NCI-H1105 treated with DMSO at 0.1 percent for 48 hours (cell line): ENCODE results near the gene RSAD1.
"Not testable (repeated sequence)": the region's sequence is repeated elsewhere in the genome, so short reads cannot be mapped to it uniquely, and the experiment has no call there.

Source experiments
- DNase-seq: peaks from one replicate; lab custom pipeline; 2025; lab: John Stamatoyannopoulos, UW

RSAD1 gene

DNA sequence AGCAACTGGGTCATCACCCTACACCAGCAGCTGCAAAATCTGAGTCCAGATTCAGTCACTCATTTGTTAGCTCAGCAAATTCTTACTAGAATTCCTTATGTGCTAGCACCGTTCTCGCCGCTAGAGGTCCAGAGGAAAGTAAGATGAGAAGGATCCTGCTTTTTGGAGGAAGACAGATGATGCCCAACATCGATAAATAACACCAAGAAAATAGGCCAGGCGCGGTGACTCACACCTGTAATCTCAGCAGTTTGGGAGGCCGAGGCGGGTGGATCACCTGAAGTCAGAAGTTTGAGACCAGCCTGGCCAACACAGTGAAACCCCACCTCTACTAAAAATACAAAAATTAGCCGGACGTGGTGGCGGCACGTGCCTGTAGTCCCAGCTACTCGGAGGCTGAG lies 5.9 kb upstream of the RSAD1 start:
- not testable (repeated sequence) for DNase-seq

GRCh38 chr17:50473901-50474300 lies 4.8 kb upstream of the RSAD1 start:
- DNase-seq = no peak

GRCh38 chr17:50474523-50474922 lies 4.1 kb upstream of the RSAD1 start:
- DNase-seq = no peak

GRCh38 chr17:50475362-50475761 lies 3.3 kb upstream of the RSAD1 start:
- DNase-seq = no peak

DNA sequence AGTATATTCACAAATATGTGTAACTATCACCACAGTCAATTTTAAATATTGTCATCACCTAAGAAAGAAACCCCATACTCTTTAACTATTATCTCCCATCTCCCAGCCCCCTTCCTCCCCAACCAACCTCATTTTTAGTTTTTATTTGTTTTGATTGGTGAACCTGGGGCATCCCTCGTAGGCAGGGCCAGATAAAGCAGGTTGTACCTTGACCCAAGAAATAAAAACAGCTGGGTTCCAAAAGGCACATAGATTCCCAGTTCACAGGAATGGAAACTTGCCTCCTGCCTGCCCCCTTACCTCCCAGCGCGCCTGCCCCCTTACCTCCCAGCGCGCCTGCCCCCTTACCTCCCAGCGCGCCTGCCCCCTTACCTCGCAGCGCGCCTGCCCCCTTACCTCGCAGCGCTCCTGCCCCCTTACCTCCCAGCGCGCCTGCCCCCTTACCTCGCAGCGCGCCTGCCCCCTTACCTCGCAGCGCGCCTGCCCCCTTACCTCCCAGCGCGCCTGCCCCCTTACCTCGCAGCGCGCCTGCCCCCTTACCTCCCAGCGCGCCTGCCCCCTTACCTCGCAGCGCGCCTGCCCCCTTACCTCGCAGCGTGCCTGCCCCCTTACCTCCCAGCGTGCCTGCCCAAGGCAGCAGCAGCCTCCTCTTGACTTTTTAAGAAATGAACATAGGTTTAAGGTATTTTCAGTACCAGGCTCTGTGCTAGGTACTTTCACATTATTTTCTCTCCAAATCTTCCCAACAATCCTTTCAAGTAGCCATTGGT lies 2.7 kb upstream of the RSAD1 start:
- not testable (repeated sequence) for DNase-seq

GRCh38 chr17:50476545-50477315 lies 1.9 kb upstream of the RSAD1 start:
- no peak for DNase-seq

GRCh38 chr17:50477976-50478375 lies 684 bp upstream of the RSAD1 start:
- DNase-seq = no peak

DNA sequence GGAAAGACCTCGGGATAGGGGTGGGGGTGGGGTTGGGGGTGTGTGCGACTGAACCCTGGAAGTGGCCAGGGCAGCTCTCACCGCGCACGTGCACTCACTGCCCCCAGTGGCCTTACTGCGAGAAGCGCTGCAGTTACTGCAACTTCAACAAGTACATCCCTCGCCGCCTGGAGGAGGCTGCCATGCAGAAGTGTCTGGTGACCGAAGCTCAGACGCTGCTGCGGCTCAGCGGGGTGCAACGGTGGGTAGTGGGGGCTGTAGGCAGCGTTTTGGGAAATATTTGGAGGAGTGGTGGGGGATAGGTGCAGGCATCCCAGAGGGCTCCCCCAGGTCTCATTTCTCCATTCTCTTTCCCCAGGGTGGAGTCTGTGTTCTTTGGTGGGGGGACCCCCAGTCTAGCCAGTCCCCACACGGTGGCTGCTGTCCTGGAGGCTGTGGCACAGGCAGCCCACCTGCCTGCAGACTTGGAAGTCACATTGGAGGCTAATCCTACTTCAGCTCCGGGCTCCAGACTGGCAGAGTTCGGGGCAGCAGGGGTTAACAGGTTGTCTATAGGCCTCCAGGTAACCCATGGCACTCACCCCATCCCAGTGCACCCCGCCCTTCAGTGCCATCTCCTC lies 972 bp downstream of the RSAD1 start:
- DNase-seq = peak; percentile 76

DNA sequence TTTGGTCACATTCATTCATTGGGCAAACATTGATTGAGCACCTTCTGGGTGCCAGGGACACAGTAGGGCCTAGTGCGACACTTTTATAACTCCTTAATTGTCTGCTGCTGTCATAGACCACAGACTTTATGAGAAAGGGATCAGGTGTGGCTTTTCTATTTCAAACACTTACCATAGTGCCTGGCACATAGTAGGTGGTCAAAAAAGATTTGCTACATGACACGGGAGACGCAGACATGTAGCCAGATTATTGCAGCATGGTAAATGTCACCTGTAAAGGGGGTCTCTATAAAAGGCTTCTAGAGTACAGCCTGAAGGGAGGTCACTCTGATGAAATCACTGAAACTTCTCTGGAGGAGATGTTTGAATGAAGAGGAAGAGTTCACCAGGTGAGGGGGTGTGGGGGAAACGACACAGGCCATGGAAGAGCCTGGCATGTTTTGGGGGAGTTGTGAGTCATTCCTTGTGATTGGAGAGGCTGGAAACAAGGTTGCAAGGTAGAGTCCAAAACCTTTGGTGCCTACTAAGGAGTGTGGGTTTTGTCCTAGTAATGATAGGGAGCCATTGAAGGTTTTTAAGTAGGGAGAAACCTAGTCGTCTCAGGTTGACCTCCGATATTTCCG lies 1.6 kb downstream of the RSAD1 start:
- no peak for DNase-seq

DNA sequence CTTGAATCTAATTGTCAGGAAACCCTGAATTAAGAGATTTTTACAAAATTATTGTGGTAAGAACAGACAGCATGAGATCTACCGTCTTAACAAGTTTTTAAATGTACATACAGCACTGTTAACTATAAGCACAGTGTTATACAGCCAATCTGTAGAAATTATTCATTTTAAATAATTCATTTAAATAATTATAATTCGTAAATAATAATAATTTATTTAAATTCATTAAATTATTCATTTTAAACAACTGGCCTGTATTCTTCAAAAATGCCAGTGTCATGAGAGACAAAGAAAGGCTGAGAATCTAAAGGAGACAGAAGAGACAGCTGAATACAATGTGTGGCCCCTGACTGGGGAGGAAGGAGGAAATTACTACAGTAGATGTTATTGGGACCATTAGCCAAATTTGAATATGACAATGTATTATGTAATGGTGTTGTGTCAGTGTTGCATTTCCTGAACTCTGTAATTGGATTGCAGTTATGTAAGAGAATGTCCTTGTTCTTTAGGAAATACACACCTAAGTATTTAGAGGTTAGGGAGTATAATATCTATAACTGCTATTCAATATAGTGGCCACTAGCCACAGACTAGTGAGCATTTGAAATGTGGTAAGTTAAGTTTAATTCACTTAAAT lies 2.3 kb downstream of the RSAD1 start:
- DNase-seq = no peak

DNA sequence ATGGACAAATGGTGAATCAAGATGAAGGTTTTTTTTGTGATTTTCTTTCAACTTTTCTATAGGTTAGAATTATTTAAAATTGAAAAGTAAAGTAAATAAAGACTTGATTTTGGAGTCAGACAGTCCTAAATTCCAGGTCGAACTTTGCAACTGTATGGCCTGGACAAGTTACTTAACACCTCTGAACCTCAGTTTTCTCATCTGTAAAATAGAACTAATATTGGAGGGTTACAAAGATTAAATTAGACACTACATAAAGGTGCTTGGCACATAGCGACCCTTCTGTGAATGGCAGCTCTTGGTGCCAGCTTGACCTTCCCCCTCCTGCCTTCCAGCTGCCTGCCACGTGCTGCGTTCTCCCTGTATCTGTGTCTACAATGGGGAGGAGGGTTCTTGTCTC lies 3.0 kb downstream of the RSAD1 start:
- DNase-seq = no peak

DNA sequence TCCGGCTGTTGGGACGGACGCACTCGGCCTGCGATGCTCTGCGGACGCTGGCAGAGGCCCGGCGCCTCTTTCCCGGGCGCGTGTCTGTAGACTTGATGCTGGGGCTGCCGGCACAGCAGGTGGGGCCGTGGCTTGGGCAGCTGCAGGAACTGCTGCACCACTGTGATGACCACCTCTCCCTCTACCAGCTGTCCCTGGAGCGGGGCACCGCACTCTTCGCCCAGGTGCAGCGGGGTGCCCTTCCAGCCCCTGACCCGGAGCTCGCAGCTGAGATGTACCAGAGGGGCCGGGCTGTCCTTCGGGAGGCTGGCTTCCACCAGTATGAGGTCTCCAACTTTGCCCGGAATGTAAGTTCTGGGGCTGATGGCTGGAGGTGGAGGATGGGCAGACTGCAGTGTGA lies 3.5 kb downstream of the RSAD1 start:
- DNase-seq = no peak

GRCh38 chr17:50482516-50482915 lies 3.9 kb downstream of the RSAD1 start:
- peak; percentile 70 for DNase-seq

DNA sequence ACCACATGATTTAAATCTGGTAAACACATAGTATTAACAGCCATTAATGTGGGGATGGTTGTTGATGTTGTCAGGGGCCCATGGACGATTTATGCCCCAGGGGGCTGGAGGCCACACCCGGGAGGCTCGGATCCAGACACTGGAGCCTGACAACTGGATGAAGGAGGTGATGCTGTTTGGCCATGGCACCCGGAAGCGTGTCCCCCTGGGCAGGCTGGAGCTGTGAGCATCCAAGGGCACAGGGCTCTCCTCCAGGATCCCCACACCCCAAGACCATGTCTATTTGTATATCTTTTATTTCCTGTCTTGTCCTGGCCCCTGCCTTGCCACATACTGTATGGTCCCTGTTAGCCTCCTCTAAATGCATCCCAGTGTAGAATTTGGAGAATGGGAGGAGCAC lies 4.6 kb downstream of the RSAD1 start:
- no peak for DNase-seq

DNA sequence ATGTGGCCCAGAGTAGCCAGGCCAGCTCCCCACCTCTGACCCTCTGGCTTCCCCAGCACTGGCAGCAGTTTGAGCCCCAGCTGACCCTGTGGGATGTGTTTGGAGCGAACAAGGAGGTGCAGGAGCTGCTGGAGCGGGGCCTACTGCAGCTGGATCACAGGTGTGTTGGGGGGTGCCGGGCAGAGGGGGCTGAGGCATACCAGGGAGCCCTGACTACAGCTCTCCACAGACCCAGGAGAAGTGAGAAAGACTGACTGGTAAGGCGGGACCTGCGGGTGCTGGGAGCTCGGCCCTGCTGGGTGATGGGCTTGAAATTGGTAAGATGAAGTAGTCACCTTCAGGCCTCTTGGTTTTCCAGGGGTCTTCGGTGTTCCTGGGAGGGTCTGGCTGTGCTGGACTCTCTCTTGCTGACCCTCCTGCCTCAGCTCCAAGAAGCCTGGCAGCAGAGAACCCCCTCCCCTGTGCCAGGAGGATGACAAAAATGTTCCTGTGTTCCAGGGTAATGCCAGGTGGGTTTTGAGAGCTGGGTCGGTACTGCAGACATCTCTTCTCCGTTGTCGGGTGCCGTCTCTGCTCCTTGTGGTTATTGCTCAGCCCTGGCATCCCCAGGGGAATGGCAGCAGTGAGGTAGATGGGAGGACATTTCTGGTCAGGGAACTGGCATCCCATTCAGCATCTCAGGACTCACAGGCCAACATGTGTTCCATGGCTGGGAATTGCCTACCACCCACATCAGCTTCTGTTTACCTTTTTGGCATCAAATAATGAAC lies 5.9 kb downstream of the RSAD1 start:
- DNase-seq = no peak

DNA sequence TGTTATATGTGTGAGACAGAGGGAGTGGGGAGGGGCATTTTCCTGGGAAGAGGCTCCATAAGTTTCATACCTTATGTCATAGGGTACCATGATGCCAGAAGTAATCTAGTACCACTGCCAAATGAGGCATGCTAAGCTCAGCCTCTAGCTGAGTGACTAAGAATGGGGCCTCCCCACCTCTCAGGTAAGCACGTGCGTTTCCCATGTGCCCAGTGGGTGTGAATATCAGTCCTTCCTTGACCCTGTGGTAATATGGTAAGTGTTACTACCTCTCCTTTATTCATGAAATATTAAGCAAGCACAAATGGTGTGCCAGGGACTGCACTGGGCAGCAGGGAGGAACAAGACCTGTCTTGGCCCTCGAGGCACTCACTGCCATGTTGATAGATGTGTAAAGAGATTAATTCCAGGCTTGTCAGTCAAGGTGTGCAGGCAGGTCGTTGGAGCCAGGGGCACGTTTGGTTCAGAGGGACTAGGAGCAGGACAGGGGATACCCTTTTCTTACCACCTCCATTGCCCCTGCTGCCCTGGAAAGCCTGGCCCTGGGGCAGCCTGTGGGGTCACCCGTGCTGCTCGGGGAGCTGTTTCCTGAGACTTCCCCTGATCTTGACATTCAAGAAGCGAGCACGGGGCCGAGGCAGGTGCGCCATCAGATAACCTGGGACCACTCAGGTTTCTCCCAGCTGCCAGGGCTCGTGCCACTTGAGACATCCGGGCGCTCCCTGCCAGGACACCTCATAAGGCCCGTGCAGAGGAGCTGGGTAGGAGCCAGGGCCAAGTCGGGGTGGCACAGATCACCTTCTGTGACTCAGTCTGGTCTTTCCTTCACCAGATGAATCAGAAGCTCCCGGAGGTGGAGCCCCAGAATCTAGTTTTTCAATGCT lies 8.8 kb downstream of the RSAD1 start:
- DNase-seq = peak; percentile 2

DNA sequence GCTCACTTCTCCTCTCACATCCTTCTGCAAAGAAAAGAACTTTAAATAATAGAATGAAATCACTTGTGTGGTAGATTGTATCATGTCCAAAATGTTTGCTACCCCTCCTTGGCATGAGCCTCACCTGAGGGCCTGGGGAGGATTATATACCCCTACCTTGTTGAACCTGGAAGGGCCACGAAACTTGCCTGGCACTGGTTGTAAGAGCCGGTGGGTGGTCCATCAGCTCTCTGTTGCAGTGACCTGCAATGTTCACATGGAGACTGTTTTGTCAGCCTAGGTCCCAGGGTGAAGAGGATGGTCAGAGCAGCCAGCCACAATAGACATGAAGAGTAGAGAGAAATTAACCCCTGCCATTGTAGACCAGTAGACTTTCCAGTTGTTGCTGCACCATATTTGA lies 10.2 kb downstream of the RSAD1 start:
- DNase-seq = no peak

- DNase-seq = no peak
Observed at GRCh38 chr17:50491505-50491904, 12.8 kb downstream of the RSAD1 start.

- DNase-seq = no peak
Observed at GRCh38 chr17:50492214-50492613, 13.6 kb downstream of the RSAD1 start.

- DNase-seq = no peak
Observed at GRCh38 chr17:50493744-50494143, 15.1 kb downstream of the RSAD1 start.
